HG03108 (cell line): Measurements from ENCODE around the gene ISCU.
A peak's percentile ranks its signal among the peaks of the same experiment; 100 is the strongest.
"Not testable (repeated sequence)": the region's sequence is repeated elsewhere in the genome, so short reads cannot be mapped to it uniquely, and the experiment has no call there.

Experiments
- ATAC-seq: cut with Tn5 transposase; IDR thresholded peaks from one replicate; pipeline ENCODE4 v1.9.1; 2021; ENCODE audit warnings: moderate library complexity; ENCODE audit not compliant: unreplicated experiment

ISCU gene

DNA sequence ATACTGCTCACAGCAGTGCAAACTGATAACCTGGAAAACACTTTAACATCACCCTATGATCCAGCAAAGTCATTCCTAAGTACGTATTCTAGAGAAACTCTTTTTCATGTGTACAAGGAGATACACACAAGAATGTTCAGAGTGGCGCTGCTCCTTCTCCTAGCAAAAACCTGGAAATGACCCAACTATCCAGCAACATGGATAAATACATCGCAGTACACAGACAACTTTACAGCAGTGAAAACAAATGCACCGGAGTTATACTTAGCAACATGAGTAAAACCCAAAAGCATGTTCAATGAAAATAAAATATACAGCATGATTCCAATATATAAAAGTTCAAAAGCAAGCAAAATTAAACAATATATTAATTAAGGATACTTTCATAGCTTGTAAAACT is 20.1 kb upstream of the ISCU start:
- no peak for ATAC-seq

DNA sequence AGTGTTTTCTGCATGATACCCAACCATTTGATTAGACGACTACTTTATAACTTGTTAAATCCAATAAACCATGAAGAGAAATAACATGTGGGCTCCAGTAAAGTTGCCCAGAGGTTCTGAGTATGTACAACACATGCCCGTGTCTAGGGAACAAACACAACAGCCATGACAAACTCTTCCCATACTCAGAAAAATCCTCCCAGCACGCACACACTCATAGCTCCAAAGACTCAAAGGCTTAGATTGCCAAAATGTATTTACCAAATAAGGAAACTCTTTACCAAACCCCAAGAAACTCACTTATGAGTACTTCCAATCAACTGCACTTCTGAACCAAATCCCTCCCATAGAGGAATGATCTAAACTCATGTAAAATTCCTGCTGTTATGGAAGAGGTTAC is 18.7 kb upstream of the ISCU start:
- ATAC-seq, result no peak

DNA sequence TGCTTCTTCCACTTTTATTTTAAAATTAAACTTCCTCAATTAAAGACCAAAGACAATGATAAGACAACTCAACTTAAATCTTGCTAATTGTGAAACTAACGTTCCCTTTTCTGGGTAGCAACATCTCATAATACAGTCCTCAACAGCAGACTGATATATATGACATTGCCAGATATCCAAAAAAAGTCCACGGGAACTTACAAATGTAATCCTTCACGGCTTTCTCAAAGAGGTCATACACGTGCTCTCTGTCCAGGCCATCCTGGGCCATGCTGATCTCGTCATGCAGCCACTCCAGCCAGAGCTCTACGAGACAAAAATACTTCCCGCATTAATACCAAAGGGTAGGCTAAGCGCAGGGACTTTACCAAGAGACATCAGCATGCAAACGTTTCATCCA is 14.7 kb upstream of the ISCU start:
- no peak for ATAC-seq

DNA sequence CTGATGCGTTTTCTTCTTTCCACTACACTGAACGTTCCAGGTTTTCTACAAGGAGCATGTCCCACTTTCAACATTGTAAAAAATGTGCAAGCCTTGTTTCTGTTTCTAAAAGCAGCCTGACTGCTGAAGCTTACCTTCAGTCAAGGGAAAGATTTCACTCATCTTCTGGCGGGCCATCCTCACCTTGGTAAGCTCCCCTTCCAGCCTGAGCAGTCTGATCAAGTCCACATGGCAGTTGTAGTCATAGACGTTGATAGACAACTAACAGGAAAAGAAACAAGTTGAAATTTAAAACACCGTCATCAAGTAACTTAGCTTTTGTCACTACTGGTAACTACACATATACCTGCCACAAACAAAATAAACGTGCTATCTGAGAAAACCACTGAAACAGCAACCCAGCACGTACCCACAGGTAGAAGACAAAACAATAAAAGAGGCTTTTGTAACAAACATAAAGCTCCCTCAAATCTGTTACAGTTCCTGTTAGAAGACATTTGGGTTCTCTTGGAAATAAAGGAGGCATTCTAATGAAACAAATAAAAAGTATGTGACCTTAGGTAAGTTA is 13.4 kb upstream of the ISCU start:
- ATAC-seq, result no peak

DNA sequence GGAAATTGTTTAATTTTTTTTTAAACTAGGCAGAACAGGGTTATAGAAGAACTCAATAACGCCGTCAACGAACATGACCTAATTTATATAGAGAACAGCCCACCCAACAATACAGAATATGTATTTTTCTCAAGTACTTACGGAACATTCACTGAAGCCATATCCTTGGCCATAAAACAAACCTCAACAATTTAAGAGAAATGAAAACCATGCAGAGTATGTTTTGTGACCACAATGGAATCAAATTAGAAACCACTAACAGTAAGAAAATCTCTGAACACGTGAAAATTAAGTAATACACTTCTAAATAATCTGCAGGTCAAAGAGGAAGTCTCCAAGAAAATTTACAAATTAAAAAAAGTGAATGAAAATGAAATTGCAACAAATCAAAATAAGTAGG is 10.9 kb upstream of the ISCU start:
- no peak for ATAC-seq

DNA sequence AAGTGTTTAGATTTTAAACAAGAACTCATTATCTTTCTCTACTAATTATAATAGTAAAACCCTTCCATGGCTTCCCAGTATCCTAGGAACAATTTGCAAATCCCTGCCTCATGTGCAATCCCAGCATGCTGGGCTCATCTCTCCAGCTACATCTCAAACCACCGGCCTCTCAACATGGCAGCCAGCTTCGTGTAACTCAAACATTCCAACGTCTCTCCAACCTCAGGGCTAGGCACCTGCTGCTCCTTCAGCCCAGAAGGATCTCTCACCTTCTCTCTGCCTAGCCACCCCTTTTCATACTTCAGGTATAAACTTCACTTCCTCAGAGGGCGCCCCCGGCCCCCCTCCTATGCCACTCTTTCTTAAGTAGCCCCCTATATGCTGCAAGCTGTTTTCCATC is 8.6 kb upstream of the ISCU start:
- no peak for ATAC-seq

DNA sequence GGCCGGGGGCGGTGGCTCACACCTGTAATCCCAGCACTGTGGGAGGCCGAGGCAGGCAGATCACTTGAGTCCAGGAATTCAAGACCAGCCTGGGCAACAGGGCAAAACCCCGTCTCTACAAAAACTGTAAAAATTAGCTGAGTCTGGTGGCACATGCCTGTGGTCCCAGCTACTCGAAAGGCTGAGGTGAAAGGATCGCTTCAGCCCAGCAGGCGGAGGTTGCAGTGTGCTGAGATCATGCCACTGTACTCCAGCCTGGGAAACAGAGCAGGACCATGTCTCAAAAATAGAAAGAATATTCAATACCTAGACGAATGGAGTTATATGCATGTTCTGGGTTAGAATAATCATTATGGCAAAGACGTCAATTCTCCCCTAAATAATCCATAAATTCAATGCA is 7.0 kb upstream of the ISCU start:
- not testable (repeated sequence) for ATAC-seq

DNA sequence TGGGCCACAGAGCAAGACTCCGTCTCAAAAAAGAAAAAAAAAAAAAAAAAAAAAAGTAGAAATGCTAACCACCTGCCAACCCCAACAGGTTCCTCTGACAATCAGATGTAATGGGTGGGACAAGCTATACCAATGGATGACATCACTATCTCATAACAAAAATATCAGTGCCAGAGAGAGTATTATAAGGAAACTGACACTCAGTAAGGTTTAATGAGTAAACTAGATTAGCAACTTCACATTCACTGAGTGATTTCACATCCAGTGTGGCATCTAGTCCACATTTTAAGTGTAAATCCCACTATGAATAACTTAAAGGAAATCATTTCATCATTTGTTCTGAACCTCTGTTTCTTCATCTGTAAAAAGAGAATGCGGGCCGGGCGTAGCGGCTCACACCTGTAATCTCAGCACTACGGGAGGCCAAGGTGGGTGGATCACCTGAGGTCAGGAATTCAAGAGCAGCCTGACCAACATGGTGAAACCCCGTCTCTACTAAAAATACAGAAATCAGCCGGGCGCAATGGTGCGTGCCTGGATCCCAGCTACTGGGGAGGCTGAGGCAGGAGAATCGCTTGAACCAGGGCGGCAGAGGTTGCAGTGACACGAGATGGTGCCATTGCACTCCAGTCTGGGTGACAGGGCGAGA is 3.3 kb upstream of the ISCU start:
- ATAC-seq, result no peak

DNA sequence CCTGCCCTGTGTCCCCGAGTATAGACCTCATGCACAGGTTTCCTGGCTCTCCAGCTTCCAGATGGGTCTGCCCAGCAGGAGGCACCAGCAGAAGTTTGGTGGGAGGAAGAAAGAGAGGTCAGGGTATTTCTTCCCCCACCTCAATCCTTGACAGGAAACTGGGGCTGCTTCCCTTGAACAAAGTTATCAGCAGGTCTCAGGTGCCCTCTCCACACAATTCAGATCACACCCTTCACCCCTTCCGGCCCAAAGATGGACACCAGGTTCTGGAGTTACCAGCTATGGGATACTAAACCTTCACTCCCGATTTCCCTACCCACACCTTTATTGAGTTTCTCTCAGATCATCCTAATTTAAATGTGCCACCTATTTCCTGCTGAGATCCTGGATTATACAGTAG is 2.6 kb upstream of the ISCU start:
- no peak for ATAC-seq

DNA sequence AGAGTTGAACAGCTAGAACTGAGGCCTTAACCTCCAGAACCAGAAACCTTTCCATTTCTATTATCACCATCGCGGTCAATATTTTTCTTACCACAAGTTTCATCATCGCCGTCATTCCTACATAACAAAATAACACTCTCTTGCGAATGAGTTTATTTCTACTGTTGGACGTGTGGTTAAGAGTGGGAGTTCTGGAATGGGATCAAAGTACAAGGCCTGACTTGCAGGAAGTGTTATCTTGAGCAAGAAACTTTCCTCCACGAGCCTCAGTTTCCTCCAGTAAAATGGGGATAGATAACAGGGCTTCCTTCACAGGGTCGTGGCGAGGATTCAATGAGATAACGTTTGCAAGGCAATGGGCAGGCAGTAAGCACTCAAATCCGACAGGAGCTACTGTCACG is 2.1 kb upstream of the ISCU start:
- no peak for ATAC-seq

DNA sequence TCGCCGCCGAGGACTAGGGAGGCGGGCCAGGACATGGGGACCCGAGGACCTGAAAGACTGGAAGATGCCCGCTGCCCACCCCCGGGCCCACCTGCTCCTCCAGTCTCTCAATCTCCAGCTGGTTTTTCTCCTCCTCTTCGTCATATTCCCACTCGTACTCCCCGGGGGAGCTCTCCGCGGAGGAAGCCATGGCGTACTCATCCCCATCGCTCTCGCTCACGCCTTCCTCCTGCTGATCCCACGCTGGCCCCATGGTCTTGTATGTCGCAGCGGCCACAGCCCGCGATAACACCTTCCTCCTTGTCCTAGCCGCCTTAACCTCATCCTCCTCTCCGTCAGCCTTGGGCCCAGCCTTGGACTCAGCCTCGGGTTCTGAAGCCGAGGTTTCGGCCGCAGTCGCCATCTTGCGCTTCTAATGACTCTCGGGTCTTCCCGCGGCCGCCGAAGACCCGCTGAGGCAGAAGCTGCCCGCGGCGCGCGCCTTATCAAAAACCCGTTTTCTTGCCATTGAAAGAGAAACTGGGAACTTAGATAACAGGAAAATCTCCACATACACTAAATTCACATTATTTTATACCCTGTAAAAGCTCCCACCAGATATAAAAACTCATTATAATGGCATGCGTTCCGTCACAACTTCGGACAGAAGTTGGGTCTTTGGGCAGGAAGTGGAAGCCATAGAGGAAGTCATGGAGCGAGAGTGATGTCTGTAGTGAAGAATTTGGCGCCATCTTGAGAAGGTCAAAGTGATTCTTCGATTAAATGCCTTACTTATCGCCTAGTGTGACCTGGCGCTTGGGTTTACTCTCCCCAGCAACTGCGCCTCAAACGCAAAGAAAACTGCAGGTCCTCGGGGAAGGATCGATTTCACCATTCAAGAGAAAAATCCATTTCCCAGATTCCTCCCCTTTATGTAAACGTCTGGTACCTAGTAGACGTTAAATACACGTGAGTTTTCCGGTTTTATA is 1.4 kb upstream of the ISCU start, which contains the start of gene SART3:
Gene SART3 (minus strand): TSS at position 422 of the 968 bp plus-strand sequence. CDS start 19 bp downstream, at position 403.
- peak; percentile 24 for ATAC-seq

DNA sequence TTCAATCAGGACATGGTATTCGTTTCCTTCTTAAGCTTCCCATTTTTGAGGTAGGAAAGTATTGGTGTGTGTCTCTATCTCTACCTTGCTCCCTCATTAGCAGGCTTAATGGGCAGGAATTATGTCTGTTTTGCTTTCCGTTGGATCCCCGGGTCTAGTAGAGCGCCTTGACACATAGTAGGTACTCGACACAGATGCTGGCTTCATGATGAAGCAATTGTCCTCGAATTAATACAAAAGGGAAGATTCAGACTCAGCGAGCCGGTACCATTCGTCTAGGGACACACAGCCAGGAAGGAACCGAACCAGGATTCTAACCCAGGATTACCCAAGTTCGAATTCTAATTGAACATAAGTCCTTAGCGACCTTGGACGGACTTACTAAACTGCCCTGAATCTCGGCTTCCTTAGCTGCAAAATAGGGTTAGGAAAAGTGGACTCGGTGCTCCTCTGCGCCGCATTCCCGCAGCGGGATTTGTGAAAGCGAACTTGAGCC is 496 bp upstream of the ISCU start:
- ATAC-seq, result no peak

DNA sequence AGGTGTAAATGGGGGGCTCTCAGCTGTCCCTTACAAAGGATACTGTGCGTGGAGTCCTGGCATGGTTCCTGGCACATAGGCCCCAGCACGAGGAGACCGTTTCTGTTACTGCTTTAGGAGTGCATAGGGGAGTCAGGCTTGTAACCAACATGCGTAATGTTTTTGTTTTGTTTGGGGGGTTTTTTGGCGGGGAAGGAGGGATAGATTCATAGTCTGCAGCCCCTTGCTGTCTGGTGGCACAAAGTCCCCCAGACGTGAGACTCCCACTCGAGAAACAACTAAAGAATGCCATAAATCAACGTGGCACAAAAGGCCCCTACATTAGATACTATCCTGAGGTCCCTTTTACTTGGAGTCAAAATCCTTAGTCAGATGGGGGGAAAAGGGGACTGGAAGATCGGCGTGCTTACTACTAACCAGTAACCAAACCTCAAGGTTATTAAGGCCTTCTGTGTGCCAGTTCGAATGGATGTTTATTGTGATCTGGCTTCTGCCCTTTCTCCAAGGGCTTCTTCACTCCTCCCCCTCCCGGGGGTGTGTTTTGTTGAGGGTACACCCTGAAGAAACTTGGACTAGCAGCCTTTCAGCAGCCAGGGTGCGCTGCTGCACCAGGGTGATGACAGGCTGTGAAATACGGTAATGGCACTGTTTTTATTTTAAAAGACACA is 874 bp downstream of the ISCU start:
- ATAC-seq, result peak; percentile 27

DNA sequence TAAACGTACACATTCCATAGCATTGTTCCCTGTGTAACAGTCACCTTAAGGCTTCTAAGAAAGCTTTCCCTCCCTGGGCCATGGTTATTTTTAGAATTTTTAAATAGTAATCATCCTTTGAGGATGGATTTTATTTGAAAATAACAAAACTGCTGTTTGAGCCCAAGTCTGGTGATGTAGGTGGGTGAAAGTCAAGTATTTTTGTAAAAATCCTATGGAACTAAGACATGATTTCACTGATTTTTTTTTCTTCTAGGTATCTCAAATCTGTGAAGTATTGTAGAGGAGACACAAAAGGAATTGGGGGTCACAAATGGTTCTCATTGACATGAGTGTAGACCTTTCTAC is 1.4 kb downstream of the ISCU start:
- no peak for ATAC-seq

DNA sequence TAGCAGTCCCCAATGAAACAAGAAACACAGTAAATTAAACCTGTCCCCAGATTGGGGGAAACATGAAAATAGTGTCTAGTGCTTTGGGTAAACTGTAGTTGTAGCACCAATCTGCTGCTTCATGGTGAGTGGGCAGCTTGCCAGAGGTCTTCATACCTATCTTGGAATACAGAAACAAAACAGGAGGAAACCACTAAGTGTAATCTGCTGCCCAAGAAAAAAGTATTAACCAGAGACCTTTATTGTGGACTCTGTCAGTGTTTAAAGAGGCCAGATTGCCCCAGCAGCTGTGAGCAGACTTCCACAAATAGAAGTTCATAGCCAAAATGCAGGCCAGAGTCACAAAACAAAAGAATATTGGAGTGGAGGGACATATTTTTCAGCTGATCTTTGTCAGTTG is 2.3 kb downstream of the ISCU start:
- ATAC-seq, result no peak

DNA sequence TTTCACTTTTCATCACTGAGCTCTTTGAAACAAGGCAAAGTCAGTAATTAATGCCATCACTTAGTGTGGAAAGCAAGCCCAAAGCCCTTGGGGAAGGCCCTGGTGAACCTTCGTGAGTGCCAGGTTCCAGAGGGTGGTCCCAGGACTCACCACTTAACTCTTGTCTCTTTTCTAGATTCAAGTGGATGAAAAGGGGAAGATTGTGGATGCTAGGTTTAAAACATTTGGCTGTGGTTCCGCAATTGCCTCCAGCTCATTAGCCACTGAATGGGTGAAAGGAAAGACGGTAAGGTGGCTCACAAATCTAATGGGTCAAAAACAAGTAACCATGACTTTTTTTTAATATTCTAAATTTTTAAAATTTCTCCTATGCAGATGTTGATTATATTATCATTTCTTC is 2.8 kb downstream of the ISCU start:
- ATAC-seq, result no peak

DNA sequence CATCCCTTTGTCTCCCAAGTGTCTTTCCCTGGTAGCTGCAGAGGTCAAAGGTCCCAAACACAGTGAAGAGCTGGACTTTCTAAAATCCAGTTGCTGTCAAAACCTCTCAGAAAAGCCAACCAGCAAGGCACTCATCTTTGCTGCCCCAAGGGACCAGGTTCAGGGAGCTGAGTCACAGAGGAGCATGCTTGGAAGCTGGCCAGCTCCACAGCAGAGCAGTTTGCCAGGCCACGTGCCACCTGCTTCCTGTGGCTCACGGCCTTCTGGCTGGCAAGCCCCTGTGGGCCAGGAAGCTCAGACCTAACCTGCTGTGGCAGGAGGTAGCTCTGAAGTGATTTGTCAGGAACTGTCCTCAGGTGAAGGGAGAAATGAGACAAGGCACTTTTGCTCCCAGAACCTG is 3.6 kb downstream of the ISCU start:
- no peak for ATAC-seq

DNA sequence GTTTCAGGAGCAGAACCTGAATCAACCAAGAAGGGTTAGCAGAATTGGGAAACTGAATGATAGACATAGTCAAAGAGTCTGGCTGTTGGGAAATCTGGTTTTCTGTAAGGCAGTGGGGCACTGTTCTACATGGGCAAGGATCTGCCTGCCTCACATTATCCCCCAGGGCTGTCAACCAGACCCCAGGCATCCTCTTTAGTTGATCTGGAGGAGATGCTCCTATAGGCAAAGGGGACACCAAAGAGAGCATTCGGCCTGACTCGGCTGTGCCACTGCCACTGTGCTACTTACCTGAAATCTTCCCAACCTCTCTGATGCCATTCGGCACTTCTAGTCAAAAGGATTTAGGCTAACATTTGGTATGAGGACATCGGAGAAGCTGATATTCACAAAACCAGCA is 4.1 kb downstream of the ISCU start:
- no peak for ATAC-seq

DNA sequence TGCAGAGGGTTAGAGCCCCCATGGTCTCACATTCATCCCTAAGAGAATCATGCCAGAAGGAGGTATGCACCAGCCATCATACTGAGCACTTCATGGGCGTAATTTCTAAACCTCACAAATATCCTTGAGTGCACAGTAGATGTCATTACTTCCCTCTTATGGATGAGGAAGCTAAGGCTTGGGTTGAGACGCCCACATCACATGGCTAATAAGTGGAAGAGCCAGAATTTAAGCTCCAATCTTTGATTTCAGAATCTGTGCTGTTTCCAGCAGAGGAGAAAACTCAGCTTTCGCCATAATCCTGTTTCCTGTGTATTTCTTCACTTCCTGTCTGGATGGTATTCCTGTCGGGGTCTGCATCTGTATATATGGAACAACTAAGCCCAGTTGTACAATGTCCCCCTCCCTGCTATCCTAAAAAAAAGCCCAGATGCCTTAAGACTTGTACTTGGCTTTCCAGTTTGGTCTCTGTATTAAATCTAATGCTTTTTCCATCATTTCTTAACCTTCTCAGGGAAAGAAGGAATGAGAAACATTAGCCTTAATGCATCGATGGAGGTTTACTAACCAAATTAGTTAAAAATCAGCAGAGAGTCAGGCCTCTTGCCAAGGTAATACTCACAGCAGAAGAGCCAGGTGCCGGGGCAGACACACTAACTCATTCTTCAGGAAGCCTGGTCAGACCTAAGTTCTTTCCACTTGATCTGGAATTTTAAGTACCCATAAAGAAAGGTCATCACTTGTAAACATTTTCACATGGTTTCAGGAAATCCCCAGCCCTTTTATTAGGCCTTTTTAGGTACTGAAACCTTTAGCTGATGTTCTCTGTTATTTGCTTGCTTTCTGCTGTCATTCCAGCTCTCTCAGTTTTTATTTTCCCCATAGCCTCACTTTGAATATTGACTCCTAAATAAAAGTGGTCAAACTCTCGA is 5.3 kb downstream of the ISCU start:
- peak; percentile 20 for ATAC-seq
